HG02981 (cell line): ENCODE data around the gene CCNY.

Experiments used
- ATAC-seq: cut with Tn5 transposase; IDR thresholded peaks from one replicate; pipeline ENCODE4 v1.9.1; 2021; ENCODE audit warnings: mild to moderate bottlenecking, moderate library complexity; ENCODE audit not compliant: unreplicated experiment

Gene CCNY

DNA sequence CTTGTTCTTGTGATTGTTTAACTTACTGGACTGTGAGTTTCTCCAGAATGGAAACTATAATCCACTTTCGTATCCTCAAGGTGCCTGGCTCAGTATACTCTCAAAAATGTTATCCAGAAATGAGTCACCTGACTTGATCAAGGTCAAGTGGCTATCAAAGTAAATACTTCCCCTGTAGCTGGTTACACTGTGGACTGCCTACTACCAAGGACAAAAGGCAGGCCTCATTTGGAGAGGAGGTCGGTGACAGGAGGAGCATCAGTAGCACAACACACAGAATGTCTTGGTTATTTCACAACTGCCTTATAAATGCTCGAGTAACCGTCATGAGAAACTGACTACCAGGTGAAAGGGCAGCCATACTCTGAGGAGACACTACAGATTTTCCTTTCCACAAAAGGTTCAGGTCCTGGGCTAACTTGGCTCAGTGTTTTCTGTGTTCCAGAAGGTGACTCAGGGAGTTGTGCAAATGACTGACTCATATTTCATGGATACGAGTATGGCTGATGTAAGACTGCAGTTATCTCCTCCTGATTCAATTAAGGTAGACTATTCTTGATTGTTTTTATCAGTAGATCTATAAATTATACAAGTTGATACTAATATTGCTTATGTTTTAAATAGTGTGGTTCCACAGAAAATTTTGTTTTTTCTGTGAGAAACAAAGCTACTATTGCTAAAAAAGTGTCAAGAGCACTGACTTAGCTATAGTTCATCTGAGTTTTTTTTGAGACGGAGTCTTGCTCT lies 4.2 kb upstream of the CCNY start:
- no peak for ATAC-seq

DNA sequence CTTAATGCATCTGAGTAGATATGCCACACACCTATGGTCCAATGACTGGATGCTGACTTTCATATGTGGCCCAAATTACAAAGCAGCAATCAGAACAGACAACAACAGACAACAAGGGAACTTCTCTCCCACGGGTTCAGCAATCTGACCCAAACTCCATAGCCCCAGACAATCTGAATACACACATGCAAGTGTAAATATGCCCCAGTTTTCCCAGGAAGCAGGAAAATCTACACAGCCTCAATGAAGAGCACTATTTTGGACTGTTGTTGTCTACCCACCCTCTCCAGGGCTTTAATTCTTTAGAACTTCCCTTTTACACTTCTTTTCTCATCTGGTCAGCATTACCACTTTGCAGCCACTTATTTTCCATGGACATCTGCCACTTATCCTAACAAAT lies 2.0 kb upstream of the CCNY start:
- ATAC-seq, result no peak

DNA sequence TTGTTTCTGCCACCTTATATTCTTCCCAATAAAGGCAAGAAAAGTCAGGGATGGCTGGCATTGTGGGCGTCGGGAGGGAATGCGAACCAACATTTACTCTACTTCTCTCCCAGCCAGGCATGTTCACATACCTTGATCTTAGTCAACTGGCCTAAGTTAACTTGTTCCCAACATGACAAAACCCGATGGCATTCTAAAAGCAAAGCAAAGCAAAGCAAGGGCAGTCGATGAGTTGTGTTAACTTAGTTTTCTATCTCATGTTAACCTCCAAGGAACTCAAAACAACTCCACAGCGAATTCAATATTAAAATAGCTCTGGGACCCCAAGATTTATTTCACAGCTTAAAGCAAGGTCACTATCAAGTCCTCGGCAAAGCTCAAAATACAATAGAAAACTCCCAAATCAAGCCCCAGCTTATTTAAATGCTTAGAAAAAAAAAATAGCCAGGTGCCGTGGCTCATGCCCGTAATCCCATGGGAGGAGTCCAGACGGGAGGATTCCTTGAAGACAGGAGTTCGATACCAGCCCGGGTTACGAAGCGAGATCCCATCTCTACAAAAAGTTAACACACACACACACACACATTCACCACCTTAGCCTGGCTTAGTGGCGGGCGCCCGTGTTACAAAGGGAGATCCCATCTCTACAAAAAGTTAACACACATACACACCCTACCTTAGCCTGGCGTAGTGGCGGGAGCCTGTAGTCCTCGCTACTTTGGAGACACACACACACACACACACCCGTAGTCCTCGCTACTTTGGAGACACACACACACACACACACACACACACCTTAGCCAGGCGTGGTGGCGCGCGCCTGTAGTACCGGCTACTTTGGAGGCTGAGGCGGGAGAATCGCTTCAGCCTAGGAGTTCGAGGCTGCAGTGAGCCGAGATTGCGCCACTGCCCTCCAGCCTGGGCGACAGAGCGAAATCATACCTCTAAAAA lies 901 bp upstream of the CCNY start:
- ATAC-seq, result peak; percentile 1

DNA sequence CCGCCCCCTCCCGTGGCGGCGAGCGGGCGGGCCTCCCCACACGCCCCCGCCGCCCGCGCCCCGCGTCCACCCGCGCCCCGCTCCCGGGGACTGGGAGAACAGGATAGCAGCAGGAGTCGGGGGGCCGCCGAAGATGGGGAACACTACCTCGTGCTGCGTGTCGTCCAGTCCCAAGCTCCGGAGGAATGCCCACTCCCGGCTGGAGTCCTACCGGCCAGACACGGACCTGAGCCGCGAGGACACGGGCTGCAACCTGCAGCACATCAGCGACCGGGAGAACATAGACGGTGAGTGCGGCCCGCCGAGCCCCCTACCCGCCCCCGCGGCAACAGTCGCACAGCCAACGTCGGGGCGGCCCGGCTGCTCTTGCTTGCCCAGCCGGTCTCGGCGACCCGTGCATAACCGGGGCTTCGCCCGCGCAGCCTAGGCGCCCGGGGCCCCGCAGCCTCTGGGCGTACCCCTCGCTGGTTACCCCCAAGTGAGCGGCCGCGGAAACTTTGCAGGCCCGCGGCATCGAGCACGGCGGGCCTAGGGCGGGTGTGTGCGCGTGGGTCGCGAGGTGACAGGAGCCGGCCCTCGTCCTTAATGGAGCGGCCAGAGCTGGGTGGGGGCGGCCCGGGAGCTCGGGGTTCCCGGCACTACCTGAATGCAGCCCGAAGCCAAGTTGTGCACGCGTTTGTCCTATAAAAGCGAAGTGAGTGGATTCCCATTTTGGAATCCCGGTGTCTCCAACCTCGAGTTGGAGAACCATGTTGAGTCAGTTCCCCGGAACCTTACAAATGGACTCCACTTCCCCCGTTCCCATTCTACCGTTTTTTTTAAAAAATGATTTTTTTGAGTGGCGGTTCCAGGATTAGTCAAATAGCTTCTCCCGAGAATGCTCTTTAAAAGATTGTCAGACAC lies 863 bp downstream of the CCNY start:
- ATAC-seq, result peak; percentile 7

DNA sequence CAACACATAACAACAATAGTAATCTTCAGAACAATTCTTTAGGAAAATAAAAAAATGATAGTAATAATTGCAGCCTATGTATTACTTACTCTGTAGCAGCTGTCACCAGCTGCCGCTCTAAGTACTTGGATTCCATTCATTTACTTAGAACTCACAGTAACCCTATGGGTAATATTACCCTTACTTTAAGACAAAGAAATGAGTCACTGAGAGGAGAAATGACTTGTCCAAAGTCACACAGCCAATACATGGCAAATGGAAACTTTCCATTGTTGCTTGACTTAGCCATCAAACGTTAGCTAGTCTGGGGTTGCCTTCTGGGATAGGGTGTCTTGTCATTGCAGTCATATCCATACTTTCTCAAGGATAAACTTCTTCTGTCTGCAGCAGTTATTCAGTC lies 3.6 kb downstream of the CCNY start:
- peak; percentile 39 for ATAC-seq

GRCh38 chr10:35340975-35341374 lies 4.7 kb downstream of the CCNY start:
- no peak for ATAC-seq

GRCh38 chr10:35341521-35341920 lies 5.2 kb downstream of the CCNY start:
- ATAC-seq, result peak; percentile 76

- no peak for ATAC-seq
Observed at GRCh38 chr10:35342183-35342753, 6.0 kb downstream of the CCNY start.

DNA sequence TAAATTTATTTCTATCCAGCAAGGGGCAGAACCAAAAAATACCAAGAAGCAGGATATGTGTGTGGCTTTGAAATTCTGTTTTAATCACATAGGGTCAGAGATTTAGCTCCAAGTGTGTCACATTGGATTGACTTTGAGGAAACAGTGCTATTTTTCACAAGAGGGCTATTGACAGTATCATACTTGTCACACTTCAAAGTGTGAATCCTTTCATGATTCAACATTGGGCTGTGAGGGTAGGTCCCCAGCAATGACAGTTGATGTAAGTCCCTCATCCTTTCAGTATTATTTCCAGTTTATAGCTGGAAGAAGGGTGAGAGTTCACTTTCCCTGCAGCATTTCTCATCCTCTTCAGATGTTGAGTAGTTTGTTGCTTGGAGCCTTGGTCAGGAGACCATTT lies 7.4 kb downstream of the CCNY start:
- no peak for ATAC-seq

GRCh38 chr10:35345383-35345742 lies 9.1 kb downstream of the CCNY start:
- no peak for ATAC-seq

- no peak for ATAC-seq
Observed at GRCh38 chr10:35346248-35346647, 9.9 kb downstream of the CCNY start.

- no peak for ATAC-seq
Observed at GRCh38 chr10:35347121-35347562, 10.8 kb downstream of the CCNY start.

GRCh38 chr10:35347899-35348608 lies 11.7 kb downstream of the CCNY start:
- no peak for ATAC-seq

DNA sequence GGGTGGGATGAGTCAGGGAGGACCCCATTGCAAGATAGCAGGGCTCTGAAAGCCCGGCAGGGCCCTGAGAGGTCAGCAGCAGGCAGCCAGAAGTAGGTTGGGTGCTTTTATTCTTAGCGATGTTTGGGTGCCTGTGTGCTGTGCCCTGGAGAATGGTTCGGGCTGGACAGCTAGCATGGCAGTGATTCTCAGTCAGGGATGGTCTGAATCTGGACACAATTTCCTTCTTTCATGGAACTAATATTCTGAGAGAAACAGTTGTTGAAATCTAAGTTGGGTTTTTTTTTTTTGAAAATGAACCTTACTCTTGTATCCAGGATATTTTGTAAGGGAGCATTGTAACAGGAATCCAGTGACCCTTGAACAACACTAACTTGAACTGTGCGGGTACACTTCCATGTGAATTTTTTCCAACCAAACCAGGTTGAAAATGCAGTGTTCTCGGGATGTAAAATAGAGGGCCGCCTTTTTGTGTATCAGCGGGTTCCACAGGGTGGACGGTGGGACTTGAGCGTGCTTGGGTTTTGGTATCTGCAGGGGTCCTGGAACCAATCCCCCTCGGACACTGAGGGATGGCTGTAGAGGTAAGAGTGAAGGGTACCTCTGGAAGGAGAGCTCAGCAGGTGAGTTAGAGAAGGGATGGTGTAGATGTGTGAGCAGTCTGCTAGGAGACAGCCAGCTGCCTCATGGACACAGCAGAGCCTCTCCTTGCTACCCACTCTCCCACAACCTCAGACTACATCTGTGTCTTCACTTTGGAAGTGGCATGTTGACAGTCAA lies 12.5 kb downstream of the CCNY start:
- ATAC-seq, result no peak

DNA sequence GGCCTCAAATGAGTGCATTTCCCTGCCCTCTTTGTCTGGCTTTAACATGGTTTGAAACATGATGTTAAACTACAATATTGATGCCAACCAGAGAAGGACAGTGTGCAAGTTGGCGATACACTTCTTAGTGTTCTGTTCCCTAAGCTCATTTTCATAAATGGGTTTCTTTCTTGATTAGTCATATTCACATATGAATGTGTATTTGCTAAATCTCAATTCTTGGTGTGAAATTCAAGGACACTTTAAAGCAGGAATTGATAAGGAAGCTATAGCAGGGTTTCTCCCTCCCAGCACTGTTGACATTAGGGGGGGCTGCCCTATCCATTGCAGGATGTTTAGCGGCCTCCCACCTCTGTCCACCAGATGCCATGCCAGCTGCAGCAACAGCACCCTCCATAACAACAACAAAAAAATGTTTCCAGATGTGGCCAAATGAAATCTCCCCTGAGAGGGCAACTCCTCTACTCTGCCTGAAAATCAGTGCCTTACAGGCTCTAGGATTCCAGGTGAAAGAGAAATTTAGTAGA lies 13.1 kb downstream of the CCNY start:
- ATAC-seq, result no peak

DNA sequence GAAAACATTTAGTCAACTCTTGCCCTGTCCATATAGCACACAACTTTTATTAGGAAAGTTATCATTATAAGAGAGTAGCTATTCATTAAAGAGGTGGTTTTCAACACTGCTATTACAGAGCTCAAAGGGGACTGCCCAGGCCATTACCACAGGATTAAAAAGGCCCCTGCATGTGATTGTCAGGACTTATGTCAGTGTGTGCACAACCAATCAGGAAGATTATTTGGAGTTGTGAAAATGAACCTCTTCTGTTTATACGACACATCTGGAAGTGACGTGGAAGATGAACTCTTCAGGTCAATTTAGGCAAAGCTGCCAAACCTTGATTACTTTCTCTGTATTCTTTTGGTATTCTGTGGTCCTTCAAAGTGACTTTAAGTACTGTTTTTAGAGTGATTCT lies 14.7 kb downstream of the CCNY start:
- peak; percentile 46 for ATAC-seq

GRCh38 chr10:35352097-35352496 lies 15.8 kb downstream of the CCNY start:
- no peak for ATAC-seq

GRCh38 chr10:35352512-35352911 lies 16.2 kb downstream of the CCNY start:
- no peak for ATAC-seq

- ATAC-seq, result no peak
Observed at GRCh38 chr10:35353395-35353794, 17.1 kb downstream of the CCNY start.
